Activated gamma-delta T cell (primary cell): ENCODE data around the gene SGMS1.
"Not testable (repeated sequence)": the region's sequence is repeated elsewhere in the genome, so short reads cannot be mapped to it uniquely, and the experiment has no call there.

ENCODE experiments used
- DNase-seq: peaks from one replicate; lab custom pipeline; 2025; lab: John Stamatoyannopoulos, UW

Gene SGMS1

GRCh38 chr10:50556237-50557120 lies 67.3 kb downstream of the SGMS1 start:
- DNase-seq, result no peak

- DNase-seq, result no peak
Measured at GRCh38 chr10:50554995-50555568, 68.7 kb downstream of the SGMS1 start.

- no peak for DNase-seq
Measured at GRCh38 chr10:50554376-50554994, 69.3 kb downstream of the SGMS1 start.

GRCh38 chr10:50552771-50553535 lies 70.8 kb downstream of the SGMS1 start:
- no peak for DNase-seq

DNA sequence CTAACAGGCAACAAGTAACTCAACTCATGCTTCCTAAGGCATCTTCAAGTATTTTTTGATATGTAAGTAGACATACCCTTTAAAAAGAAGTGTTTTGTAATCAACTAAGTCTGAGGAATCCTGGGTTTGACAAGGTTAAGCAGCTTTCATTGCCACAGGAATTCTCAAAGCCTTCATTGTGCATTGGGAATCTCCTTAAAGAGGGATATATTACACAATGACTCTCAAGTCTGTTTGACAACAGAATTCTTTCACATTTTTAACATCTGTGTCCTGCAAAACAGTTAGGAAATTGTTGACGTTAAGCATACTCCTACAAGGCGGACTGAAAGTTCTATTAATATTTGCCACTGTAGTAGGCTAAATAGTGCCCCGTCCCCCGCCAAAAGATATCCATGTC lies 71.4 kb downstream of the SGMS1 start:
- DNase-seq, result no peak

GRCh38 chr10:50551894-50552293 lies 71.9 kb downstream of the SGMS1 start:
- DNase-seq, result no peak

DNA sequence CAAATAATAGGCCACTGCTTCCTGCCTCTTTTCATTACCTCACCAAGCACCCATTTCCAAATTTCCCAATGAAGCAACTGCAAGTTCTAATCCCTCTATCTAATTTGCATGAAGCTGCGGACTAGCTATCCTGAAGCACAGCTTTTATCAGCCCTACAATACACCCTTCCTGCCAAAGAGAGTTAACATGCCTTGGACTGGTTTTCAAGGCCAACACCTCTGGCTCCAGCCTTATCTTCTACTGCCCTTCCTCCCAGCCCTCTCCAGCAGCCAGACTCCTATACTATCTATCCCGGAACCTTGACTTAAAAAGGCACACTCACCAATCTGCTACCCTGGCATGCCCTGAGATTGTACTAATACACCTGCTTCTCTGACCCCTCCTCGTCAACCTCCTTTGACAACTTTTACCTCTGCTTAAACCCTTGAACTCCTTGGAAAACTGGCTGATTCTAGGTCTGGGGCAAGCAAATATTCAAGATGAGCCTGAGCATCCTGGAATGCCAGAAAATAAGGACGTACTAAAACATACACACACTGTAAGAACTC lies 73.4 kb downstream of the SGMS1 start:
- DNase-seq, result no peak

DNA sequence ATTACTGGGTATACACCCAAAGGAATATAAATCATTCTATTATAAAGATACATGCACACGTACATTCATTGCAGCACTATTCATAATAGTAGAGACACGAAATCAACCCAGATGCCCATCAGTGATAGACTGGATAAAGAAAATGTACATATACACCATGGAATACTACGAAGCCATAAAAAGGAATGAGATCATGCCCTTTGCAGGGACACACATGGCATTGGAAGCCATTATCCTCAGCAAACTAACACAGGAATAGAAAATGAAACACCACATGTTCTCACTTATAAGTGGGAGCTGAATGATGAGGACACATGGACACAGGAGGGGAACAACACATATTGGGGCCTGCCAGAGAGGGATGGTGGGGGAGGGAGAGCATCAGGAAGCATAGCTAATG lies 74.6 kb downstream of the SGMS1 start:
- DNase-seq, result not testable (repeated sequence)

GRCh38 chr10:50548481-50548880 lies 75.3 kb downstream of the SGMS1 start:
- not testable (repeated sequence) for DNase-seq

GRCh38 chr10:50546287-50546686 lies 77.5 kb downstream of the SGMS1 start:
- DNase-seq, result not testable (repeated sequence)

DNA sequence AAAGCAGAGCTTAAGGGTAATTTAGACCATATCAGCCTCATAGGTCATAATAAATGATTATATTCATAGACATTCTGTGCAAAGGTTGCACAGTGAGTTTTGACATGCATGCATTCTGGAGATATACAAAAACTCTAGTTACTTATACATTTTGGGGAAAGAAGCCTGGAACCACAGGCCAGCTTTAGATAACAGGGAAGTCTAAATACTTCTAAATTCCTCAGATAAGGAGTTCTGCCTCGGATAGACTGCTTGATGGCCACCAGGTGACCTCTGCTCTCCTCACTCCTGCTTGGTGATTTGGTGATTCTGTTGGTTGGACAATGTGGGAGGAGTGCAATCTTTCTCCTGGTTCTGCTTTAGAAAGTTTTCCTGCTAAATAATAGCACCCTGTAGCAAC lies 77.9 kb downstream of the SGMS1 start:
- no peak for DNase-seq

DNA sequence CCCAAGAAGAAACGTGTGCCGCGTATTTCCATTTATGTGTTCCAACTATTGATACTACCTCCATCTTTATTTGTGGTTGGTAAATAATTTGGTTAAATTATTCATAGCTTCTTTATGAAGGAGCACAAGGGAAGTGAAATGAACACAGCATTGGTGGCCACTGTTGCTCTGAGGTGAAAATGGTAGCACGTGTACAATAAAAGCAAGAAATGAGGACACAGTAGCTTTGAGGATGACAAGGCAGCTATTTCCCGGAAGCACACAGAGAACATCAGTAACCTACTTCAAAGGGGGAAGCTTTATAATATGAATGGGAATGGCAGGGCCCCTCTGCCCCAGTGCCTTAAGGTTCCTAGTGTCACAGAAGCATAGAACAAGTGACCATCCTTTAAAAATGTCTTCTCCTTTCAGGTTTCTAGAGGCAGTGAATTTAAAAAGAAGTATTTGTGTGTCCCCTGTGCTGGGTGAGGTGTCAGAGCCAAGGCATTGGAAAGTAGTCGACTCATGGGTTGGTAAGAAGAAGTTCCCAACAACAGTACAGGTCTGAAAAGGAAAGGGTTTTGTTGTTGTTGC lies 78.8 kb downstream of the SGMS1 start:
- DNase-seq, result no peak

DNA sequence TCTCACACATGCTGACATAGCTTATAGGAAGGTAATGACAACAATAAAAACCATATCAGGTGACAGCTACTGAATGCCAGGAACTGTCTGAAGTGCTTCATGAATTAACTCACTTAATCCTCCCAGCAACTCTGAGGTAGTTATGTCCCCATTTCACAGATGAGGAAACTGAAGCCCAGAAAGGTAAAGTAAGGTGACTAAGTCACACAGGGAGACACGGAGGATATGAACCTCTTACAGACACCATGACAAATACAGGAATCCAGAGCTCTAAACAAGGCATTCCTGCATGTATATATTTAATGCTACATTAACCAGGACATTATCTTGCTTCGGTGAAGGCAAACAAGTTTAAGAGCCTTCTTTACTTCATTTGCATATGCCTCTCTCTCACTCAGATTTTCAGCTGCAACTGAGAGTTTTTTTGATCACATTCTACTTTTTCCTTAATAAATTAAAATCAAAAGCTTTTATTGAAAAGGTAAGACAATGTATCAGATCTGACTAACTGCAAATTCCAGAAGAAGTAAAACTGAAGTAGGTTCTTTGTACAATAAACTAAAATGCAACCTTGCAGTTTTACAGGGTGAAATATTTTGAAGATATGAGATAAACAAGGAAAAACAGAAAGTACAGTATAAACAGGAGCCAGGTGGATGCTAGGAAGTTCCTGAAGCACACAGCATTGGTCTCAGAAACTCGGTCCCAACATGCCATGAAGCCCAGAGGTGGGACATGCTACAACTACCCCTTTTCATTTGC lies 79.5 kb downstream of the SGMS1 start:
- no peak for DNase-seq

DNA sequence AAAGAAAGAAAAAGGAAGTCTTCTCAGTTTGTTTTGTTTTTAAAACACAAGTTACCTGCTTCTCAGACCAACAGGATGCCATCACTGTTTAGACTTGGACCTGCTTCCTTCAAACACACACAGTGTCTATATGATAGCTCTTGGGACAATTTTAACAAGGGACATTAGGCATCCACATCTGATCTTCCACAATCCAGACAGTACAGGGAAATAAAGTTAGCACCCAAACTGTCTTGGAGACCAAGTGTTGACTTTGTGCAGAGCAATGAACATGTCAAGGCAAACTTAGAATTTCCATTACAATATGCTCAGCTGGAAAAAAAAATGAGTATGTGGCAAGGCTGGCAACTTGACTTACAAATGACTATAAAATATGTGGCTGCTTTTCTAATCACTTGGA lies 80.9 kb downstream of the SGMS1 start:
- no peak for DNase-seq

- DNase-seq, result no peak
Measured at GRCh38 chr10:50541921-50542320, 81.8 kb downstream of the SGMS1 start.

GRCh38 chr10:50541317-50541716 lies 82.4 kb downstream of the SGMS1 start:
- DNase-seq, result no peak

DNA sequence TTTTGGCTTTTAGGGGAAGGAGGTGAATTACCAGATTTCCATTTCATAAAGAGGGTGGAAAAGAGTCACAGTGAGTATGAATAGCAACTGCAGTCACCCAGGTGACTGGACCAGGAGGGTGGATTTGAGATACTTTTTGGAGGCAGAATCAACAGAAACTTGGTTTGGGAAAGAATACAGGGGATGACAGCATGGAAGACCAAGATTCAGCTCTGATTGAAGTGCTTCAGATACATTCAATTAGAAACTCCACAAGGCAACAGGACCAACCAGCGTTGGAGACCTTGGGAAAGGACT lies 83.0 kb downstream of the SGMS1 start:
- no peak for DNase-seq

GRCh38 chr10:50540069-50540825 lies 83.5 kb downstream of the SGMS1 start:
- no peak for DNase-seq

DNA sequence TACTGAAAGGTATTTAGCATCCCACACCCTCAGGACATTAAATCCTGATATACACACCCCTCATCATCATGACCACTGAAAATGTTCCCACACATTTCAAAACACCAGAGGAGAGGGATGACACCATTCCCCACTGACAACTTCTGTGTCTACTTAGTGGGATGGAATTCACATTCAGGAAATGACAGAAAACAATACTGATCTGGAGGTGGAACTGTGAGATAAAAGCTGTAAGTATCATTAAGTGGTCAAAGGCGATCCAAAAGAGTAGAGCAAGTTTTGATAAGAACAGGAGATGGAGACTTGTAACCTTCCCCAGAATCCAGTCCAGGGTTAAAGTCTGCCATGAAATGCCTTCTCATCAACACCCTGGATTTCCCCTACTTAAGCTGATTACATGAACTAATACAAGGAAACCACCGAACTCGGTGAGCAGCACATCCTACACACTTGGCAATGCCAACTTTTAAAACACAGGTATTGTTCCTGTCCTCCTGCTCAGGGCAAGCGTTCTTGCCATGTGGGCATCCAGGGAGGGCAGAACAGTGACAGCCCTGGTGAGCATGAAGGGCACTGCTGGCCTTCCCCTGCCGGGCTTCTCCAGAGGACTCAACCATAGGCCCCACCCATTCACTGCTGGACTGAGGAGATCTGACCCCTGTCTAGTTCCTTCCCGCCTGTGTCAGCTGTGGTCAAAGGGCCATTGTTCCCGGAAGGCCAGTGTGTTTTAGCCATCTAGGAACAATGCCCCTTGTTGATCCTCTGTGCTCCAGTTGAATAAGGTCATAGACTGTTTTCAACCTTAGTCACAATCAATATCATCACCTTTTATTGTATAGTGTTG lies 85.0 kb downstream of the SGMS1 start:
- DNase-seq, result no peak
